ENCODE measurements around the gene EMD. TPM values are rescaled to one million over a fixed set of nuclear protein-coding genes. Genes with fewer than 3 reads are reported as not detected.

Gene EMD
- total RNA-seq, 2 experiments from 2014 or later, result 164 to 178 TPM

DNA sequence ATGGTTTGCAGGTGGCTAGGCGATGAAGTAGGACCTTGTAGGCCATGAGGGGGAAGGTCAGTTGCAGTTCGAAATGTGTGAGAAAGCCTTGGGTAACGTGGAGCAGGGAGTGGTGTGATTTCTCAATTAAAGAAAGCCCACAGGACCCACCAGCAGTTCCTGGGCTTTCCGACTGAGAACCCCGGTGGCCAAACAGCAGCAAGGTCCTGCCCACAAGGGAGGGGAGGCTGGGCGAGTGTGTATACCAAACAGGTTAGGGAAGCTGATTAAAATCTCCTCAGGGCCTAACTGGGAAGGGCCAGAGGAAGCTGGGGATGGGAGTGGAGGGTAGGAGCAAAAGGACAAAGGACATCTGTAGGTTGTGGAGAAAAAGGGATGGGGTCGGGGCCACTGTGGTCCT lies 51.8 kb downstream of the EMD start:
- ChIA-PET CTCF (interaction anchor here (0.6 kb wide), 1 partner anchor 363 kb away, joined by 3 read pairs; no protein-coding TSS in a partner anchor), POLR2A (interaction anchor here (0.6 kb wide), 1 partner anchor 85 kb away, joined by 3 read pairs; the partner anchor contains the start of gene FAM3A)
- peak overlapping the region; percentile 27 for H3K4me3 Mint-ChIP-seq

More for the DNA sequence above, 51.8 kb downstream of the EMD start:
- H3K9me3 Mint-ChIP-seq, result no peaks in the 10 kb centered on the region
- Histone ChIP-seq H3K36me3 (ENCODE audit: insufficient read depth, low read length) (peaks cover 33% of the 10 kb centered on the region), H3K27me3 (ENCODE audit: control insufficient read depth in 1 of 2, insufficient read depth in 2 of 2, low read length in 2 of 2) (no peaks in the 10 kb centered on the region), H3K9me3 (ENCODE audit: control insufficient read depth in 1 of 2, insufficient read depth in 1 of 2, low read length in 2 of 2) (no peaks in the 10 kb centered on the region), H3K4me1 (ENCODE audit: insufficient read depth, low read length) (peaks cover 31% of the 10 kb centered on the region), H3K4me3 (ENCODE audit: low read length) (no peak overlapping the region), H3K27ac (ENCODE audit: low read depth in 1 of 2, low read length in 2 of 2) (no peak overlapping the region)
- peak overlapping the region; percentile 80 for H3K27ac Mint-ChIP-seq
- no peaks in the 10 kb centered on the region for H3K27me3 Mint-ChIP-seq
- ATAC-seq (ENCODE audit: poor library complexity) (no peak), DNase-seq (peak in 2 of 14 experiments; percentile 38 to 57)
- H3K4me1 Mint-ChIP-seq (ENCODE audit: low read depth), result peaks cover 30% of the 10 kb centered on the region
- TF ChIP-seq, protein P1, sequence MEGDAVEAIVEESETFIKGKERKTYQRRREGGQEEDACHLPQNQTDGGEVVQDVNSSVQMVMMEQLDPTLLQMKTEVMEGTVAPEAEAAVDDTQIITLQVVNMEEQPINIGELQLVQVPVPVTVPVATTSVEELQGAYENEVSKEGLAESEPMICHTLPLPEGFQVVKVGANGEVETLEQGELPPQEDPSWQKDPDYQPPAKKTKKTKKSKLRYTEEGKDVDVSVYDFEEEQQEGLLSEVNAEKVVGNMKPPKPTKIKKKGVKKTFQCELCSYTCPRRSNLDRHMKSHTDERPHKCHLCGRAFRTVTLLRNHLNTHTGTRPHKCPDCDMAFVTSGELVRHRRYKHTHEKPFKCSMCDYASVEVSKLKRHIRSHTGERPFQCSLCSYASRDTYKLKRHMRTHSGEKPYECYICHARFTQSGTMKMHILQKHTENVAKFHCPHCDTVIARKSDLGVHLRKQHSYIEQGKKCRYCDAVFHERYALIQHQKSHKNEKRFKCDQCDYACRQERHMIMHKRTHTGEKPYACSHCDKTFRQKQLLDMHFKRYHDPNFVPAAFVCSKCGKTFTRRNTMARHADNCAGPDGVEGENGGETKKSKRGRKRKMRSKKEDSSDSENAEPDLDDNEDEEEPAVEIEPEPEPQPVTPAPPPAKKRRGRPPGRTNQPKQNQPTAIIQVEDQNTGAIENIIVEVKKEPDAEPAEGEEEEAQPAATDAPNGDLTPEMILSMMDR (IDR thresholded peaks at IDR 0.05), result no peak
- H3K36me3 Mint-ChIP-seq (ENCODE audit: low read depth), result peaks cover 27% of the 10 kb centered on the region
- intact Hi-C loops (cut with DNase I, micrococcal nuclease), result loop anchor here in 1 of 2 experiments (10.0 kb wide), 1 partner anchor 54 kb away; the partner anchor contains the start of gene UBL4A

Other genes with a start within 250 kb of the EMD start
- gene OPN1LW, start 235.1 kb upstream of the EMD start, total RNA-seq, result not detected
- not detected for gene OPN1MW, start 196.7 kb upstream of the EMD start, total RNA-seq
- gene OPN1MW2, start 159.5 kb upstream of the EMD start, total RNA-seq, result not detected
- not detected for gene OPN1MW3, start 121.7 kb upstream of the EMD start, total RNA-seq
- not detected for gene TEX28, start 84.2 kb upstream of the EMD start, total RNA-seq
- 1 to 10 TPM; 1.7 to 2.3 TPM for gene TKTL1, start 83.5 kb upstream of the EMD start, total RNA-seq
- gene FLNA, start 4.7 kb upstream of the EMD start, total RNA-seq, result 1,000 to 10,000 TPM; 1,012 to 1,022 TPM
- 1,000 to 10,000 TPM; 5,036 to 5,204 TPM for gene RPL10, start 19.1 kb downstream of the EMD start, total RNA-seq
- gene DNASE1L1, start 30.0 kb downstream of the EMD start, total RNA-seq, result 10 to 100 TPM; 16.0 to 18.4 TPM
- 10 to 100 TPM; 72.8 to 78.5 TPM for gene TAFAZZIN, start 32.2 kb downstream of the EMD start, total RNA-seq
- gene ATP6AP1, start 49.4 kb downstream of the EMD start, total RNA-seq, result 10 to 100 TPM; 31.4 to 40.8 TPM
- 100 to 1,000 TPM; 144 to 145 TPM for gene GDI1, start 57.9 kb downstream of the EMD start, total RNA-seq
- 10 to 100 TPM; 42.3 to 49.4 TPM for gene FAM50A, start 64.8 kb downstream of the EMD start, total RNA-seq
- gene PLXNA3, start 79.0 kb downstream of the EMD start, total RNA-seq, result 10 to 100 TPM; 35.1 to 38.1 TPM
- gene LAGE3, start 100.0 kb downstream of the EMD start, total RNA-seq, result 1 to 10 TPM; 5.7 to 6.6 TPM
- gene UBL4A, start 107.3 kb downstream of the EMD start, total RNA-seq, result 1 to 10 TPM; 6.6 to 8.9 TPM
- 10 to 100 TPM; 15.7 to 16.4 TPM for gene SLC10A3, start 111.3 kb downstream of the EMD start, total RNA-seq
- gene FAM3A, start 136.9 kb downstream of the EMD start, total RNA-seq, result 10 to 100 TPM; 36.1 to 38.2 TPM
- gene G6PD, start 167.6 kb downstream of the EMD start, total RNA-seq, result 10 to 100 TPM; 17.4 to 20.3 TPM
- gene IKBKG, start 168.3 kb downstream of the EMD start, total RNA-seq, result 10 to 100 TPM; 26.2 to 27.2 TPM
- gene CTAG1A, start 205.8 kb downstream of the EMD start, total RNA-seq, result not detected
- gene CTAG1B, start 240.0 kb downstream of the EMD start, total RNA-seq, result not detected

Measured in CD4-positive, alpha-beta T cell (primary cell).